OCI-LY7 (cell line): Measurements from ENCODE around the gene IFITM10. TPM values are rescaled to one million over a fixed set of nuclear protein-coding genes. Genes with fewer than 3 reads are reported as not detected.
A peak's percentile ranks its signal among the peaks of the same experiment; 100 is the strongest.

Experiments
- BruUV-seq: library from RNA; stranded (reverse); fragments of 400-500 nt; replicated peaks from 2 replicates; lab custom pipeline; 2021; lab: Mats Ljungman, UMichigan
- CTCF ChIA-PET: fragments of 300-600 bp; sonication (Branson Sonifier 250); formaldehyde crosslinking; loops from one replicate; lab custom pipeline; 2022; ENCODE audit warnings: antibody characterized with exemption; ENCODE audit not compliant: unreplicated experiment; lab: Charles Lee
- POLR2A ChIA-PET: fragments of 300-600 bp; sonication (Branson Sonifier 250); formaldehyde crosslinking; loops from one replicate; lab custom pipeline; 2022; ENCODE audit warnings: antibody characterized with exemption; lab: Charles Lee
- DNase-seq: peaks from one replicate; pipeline ENCODE4 v3.0.0-alpha.2; 2015; ENCODE audit warnings: low spot score
- H2AFZ ChIP-seq: fragments of 200-600 bp; sonication (generic), shearing (Covaris generic); 2 replicates; pipeline ENCODE4 v1.6.1; 2014; ENCODE audit warnings: mild to moderate bottlenecking, antibody characterized with exemption, low read length, moderate library complexity
- H3K27ac ChIP-seq: fragments of 200-600 bp; sonication (generic); 2 replicates; pipeline ENCODE4 v1.5.1; 2014; ENCODE audit warnings: mixed run types, low read depth, mild to moderate bottlenecking, moderate library complexity, low read length, inconsistent platforms; ENCODE audit not compliant: poor library complexity, severe bottlenecking
- H3K36me3 ChIP-seq: fragments of 200-600 bp; sonication (generic); 2 replicates; pipeline ENCODE4 v1.6.1; 2014; ENCODE audit warnings: mild to moderate bottlenecking, antibody characterized with exemption, low read length, moderate library complexity, mixed read lengths; ENCODE audit not compliant: insufficient read depth
- H3K4me1 ChIP-seq: fragments of 200-600 bp; sonication (generic); 2 replicates; pipeline ENCODE4 v1.5.1; 2014; ENCODE audit warnings: mild to moderate bottlenecking, low read length; ENCODE audit not compliant: insufficient read depth, poor library complexity, severe bottlenecking
- H3K4me2 ChIP-seq: fragments of 200-600 bp; sonication (generic); 2 replicates; pipeline ENCODE4 v1.6.1; 2014; ENCODE audit warnings: mild to moderate bottlenecking, low read length
- H3K4me3 ChIP-seq: fragments of 200-600 bp; sonication (generic); 2 replicates; pipeline ENCODE4 v1.5.1; 2014; ENCODE audit warnings: mild to moderate bottlenecking, low read depth, low read length; ENCODE audit not compliant: poor library complexity, severe bottlenecking
- H3K79me2 ChIP-seq: fragments of 200-600 bp; sonication (generic); 2 replicates; pipeline ENCODE4 v1.6.1; 2016; ENCODE audit warnings: low read depth, mild to moderate bottlenecking, low read length, moderate library complexity, mixed read lengths; ENCODE audit not compliant: insufficient read depth
- H3K9me2 ChIP-seq: fragments of 200-600 bp; sonication (generic); 2 replicates; pipeline ENCODE4 v1.6.1; 2016; ENCODE audit warnings: mild to moderate bottlenecking, low read length, mixed read lengths; ENCODE audit not compliant: insufficient read depth
- H3K9me3 ChIP-seq: fragments of 200-600 bp; sonication (generic); 2 replicates; pipeline ENCODE4 v1.6.1; 2014; ENCODE audit warnings: mild to moderate bottlenecking, mixed run types, low read length, mixed read lengths
- H4K20me1 ChIP-seq: fragments of 200-600 bp; sonication (generic); 2 replicates; pipeline ENCODE4 v1.6.1; 2014; ENCODE audit warnings: mild to moderate bottlenecking, antibody characterized with exemption, low read length, moderate library complexity, mixed read lengths; ENCODE audit not compliant: insufficient read depth
- CTCF ChIP-seq: fragments of 200-600 bp; sonication (generic); conservative IDR thresholded peaks from 2 replicates; pipeline ENCODE4 v1.5.1; 2014; ENCODE audit warnings: mild to moderate bottlenecking, antibody characterized with exemption, low read length, moderate library complexity, mixed read lengths
- EZH2phosphoT487 ChIP-seq: fragments of 200-600 bp; sonication (generic); IDR thresholded peaks from 2 replicates; pipeline ENCODE4 v1.6.1; 2018; ENCODE audit warnings: low read depth, borderline replicate concordance, mild to moderate bottlenecking, mixed run types, antibody characterized with exemption, low read length, moderate library complexity, mixed read lengths
- intact Hi-C: fragments of 100-400 bp; cut with micrococcal nuclease; formaldehyde crosslinking; loops from one replicate; pipeline ENCODE4 v1.10.0; 2022; ENCODE audit not compliant: unreplicated experiment
- total RNA-seq, 2 experiments: library from RNA; depleted of rRNA in 1 of 2; stranded (reverse); fragments of >200 nt in 1 of 2; shearing (Covaris generic) in 1 of 2; gene quantifications; 2 replicates each; pipeline ENCODE4 v1.2.3, GENCODE V29; 2014 to 2022

The IFITM10 gene
- total RNA-seq, 2 experiments from 2014 or later: 0.30 to 0.38 TPM

- Histone ChIP-seq H3K4me1 (peaks cover 13% of the 10 kb centered on the region), H3K9me2 (no peaks in the 10 kb centered on the region), H4K20me1 (no peaks in the 10 kb centered on the region), H3K4me2 (peak overlapping the region; percentile 22; the same call in 1 of the 2 replicates), H3K79me2 (no peaks in the 10 kb centered on the region), H3K9me3 (no peaks in the 10 kb centered on the region), H3K27ac (no peak overlapping the region), H3K36me3 (no peaks in the 10 kb centered on the region), H3K4me3 (no peak overlapping the region), H2AFZ (0 out of 2 replicates have a peak overlapping the region, but pooled peaks have one; percentile 29)
- POLR2A ChIA-PET: interaction anchor here (0.6 kb wide), 1 partner anchor 515 kb away, joined by 3 read pairs; no protein-coding TSS in a partner anchor
- intact Hi-C loops: no loop called here
- no peak for TF ChIP-seq CTCF
- TF ChIP-seq EZH2phosphoT487: no peak
- CTCF ChIA-PET: no interaction called here
- BruUV-seq: no TSS peak
- no peak for DNase-seq
Observed at GRCh38 chr11:1729692-1730011, 20.7 kb downstream of the IFITM10 start.

DNA sequence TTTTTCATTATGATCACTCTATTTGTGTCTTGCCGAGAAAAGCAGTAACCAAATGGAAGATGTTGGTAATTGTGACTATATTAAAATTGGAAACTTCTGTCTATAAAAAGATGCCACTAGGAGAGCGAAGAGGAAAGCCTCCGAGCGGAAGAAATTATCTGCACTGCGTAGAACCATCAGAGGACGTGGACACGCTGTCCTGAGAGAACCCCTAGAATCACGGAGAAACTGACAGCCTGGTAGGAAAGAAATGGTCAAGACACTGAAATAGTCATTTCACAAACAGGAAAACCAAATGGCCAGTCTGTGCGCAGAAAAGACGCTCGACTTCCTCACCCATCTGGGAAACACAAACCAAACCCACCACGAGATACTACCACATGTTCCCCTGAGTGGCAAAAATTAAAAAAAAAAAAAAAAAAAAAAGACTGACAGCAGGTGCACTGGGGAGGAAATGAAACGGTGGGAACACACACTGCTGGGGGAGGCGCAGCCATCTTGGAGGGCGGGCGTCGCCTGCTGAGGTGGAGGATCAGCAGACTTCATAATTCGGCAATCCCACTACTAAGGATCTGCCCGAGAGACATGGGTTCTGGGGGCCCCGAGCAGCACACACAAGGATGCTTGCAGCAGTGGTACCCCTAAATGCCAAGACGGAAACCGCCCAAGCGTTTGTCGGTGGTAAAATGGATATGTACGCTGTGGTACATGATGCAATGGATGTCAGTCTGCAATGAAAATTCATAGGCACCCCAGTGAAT, 21.3 kb downstream of the IFITM10 start:
- intact Hi-C loops: no loop called here
- Histone ChIP-seq H3K36me3 (no peaks in the 10 kb centered on the region), H3K4me1 (peaks cover 13% of the 10 kb centered on the region), H4K20me1 (no peaks in the 10 kb centered on the region), H2AFZ (peak overlapping the region; percentile 29; the same call in 1 of the 2 replicates), H3K9me3 (no peaks in the 10 kb centered on the region), H3K9me2 (no peaks in the 10 kb centered on the region), H3K4me2 (peak overlapping the region; percentile 22), H3K27ac (no peak overlapping the region), H3K4me3 (no peak overlapping the region), H3K79me2 (no peaks in the 10 kb centered on the region)
- CTCF ChIA-PET: no interaction called here
- POLR2A ChIA-PET: interaction anchor here (0.6 kb wide), 1 partner anchor 515 kb away, joined by 3 read pairs; no protein-coding TSS in a partner anchor
- peak; percentile 44 for DNase-seq
- no TSS peak for BruUV-seq
- TF ChIP-seq EZH2phosphoT487: no peak
- no peak for TF ChIP-seq CTCF

GRCh38 chr11:1728301-1728700, 22.1 kb downstream of the IFITM10 start:
- no peak for DNase-seq
- ChIA-PET POLR2A (no interaction called here), CTCF (no interaction called here)
- TF ChIP-seq EZH2phosphoT487: no peak
- TF ChIP-seq CTCF: no peak
- Histone ChIP-seq H3K4me1 (peaks cover 13% of the 10 kb centered on the region), H3K4me3 (no peak overlapping the region), H2AFZ (no peak overlapping the region), H3K36me3 (no peaks in the 10 kb centered on the region), H3K79me2 (no peaks in the 10 kb centered on the region), H3K27ac (no peak overlapping the region), H3K9me3 (no peaks in the 10 kb centered on the region), H3K4me2 (no peak overlapping the region), H3K9me2 (no peaks in the 10 kb centered on the region), H4K20me1 (no peaks in the 10 kb centered on the region)
- BruUV-seq: no TSS peak
- intact Hi-C loops: no loop called here
